ENCODE results near the gene NBDY.
A peak's percentile ranks its signal among the peaks of the same experiment; 100 is the strongest.
"Not testable (repeated sequence)": the region's sequence is repeated elsewhere in the genome, so short reads cannot be mapped to it uniquely, and the experiment has no call there.

NBDY gene

DNA sequence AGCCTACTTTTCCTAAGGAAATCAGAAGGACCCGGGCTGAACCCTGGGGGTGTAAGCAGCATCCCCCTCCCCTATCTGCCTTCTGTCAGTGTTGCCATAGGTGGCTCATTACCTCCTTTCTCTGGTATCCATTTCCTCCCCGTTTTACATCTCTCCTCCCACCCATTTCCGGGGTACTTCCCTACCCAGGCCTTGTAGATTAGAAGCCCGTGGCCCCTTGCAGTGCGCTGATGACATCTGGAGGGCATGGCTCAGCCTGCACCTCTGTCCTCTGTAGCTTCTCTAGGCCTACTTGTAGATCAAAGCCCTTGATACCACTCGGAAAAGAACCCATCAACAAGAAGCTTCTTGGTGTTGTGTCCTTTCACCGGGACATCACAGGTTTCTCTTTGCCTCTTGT, 71.8 kb downstream of the NBDY start:
- TF ChIP-seq, protein P1, sequence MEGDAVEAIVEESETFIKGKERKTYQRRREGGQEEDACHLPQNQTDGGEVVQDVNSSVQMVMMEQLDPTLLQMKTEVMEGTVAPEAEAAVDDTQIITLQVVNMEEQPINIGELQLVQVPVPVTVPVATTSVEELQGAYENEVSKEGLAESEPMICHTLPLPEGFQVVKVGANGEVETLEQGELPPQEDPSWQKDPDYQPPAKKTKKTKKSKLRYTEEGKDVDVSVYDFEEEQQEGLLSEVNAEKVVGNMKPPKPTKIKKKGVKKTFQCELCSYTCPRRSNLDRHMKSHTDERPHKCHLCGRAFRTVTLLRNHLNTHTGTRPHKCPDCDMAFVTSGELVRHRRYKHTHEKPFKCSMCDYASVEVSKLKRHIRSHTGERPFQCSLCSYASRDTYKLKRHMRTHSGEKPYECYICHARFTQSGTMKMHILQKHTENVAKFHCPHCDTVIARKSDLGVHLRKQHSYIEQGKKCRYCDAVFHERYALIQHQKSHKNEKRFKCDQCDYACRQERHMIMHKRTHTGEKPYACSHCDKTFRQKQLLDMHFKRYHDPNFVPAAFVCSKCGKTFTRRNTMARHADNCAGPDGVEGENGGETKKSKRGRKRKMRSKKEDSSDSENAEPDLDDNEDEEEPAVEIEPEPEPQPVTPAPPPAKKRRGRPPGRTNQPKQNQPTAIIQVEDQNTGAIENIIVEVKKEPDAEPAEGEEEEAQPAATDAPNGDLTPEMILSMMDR (IDR thresholded peaks at IDR 0.05; ENCODE audit: control extremely low read depth, extremely low read depth, low read depth, missing control alignments), result peak; percentile 49
- ChIA-PET CTCF (no interaction called here), POLR2A (no interaction called here)
- DNase-seq (ENCODE audit: extremely low spot score), result peak; percentile 13

- ChIA-PET POLR2A (no interaction called here), CTCF (interaction anchor here (0.7 kb wide), 1 partner anchor 176 kb away, joined by 3 read pairs; no protein-coding TSS in a partner anchor)
- TF ChIP-seq, protein P1 (IDR thresholded peaks at IDR 0.05; ENCODE audit: control extremely low read depth, extremely low read depth, low read depth, missing control alignments), result no peak
- DNase-seq (ENCODE audit: extremely low spot score), result no peak
These were observed 73.4 kb downstream of the NBDY start for GRCh38 chrX:56802428-56802827.

DNA sequence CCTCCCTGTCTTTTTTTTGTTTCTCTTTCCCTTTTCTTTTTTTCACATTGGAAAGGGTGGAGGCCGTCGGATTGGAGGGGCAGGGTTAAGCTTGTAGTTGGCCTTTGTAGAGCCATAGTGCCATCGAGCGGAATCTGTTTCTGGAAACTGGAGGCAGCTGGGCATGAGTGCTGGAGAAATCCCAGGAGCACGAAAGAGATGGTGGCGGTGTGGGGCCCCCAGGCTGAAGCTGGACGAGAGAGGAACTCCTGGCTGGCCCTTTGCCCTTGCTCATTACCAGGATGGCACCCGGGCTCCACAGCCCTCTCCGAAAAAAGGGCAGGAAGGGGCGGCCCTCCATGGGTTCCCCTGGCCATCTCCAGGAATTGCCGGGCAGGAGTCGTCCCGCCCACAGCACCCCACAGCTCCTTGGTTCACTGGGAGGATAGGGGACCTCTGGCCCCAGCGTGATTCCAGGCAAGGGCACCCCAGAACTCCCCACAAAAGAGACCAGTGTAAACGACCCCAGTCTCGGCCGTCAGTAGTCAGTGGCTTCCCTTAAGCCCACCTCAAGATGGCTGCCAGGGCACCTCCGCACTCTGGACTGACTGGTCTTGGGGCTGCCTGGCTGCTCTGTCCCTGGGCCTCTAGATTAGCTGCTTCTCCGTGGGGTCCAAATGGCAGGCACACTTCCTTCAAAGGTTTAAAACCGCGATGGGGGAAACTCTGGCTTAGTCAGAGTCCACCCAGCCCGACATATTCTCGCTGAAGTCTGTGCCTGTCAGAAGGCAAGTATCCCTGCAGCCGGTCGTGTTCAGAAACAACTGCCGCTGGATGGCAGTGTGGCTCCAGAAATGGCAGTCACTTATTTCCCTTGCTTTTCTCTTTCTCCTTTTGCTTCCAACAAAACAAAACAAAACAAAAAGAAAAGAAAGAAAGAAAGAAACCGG, 74.1 kb downstream of the NBDY start:
- TF ChIP-seq, protein P1 (IDR thresholded peaks at IDR 0.05; ENCODE audit: control extremely low read depth, extremely low read depth, low read depth, missing control alignments), result peak; percentile 41
- peak; percentile 45 for DNase-seq (ENCODE audit: extremely low spot score)
- POLR2A ChIA-PET, result no interaction called here
- CTCF ChIA-PET, result interaction anchor here (0.7 to 1.4 kb wide), 2 partner anchors 39 to 175 kb away, joined by 3 to 4 read pairs; no protein-coding TSS in a partner anchor

GRCh38 chrX:56803850-56804681, 75.0 kb downstream of the NBDY start:
- TF ChIP-seq, protein P1 (IDR thresholded peaks at IDR 0.05; ENCODE audit: control extremely low read depth, extremely low read depth, low read depth, missing control alignments), result no peak
- CTCF ChIA-PET, result interaction anchor here (0.9 to 1.4 kb wide), 2 partner anchors 40 to 171 kb away, joined by 3 to 4 read pairs; no protein-coding TSS in a partner anchor
- DNase-seq (ENCODE audit: extremely low spot score), result no peak
- POLR2A ChIA-PET, result no interaction called here

GRCh38 chrX:56804867-56805266, 75.8 kb downstream of the NBDY start:
- POLR2A ChIA-PET, result no interaction called here
- TF ChIP-seq, protein P1 (IDR thresholded peaks at IDR 0.05; ENCODE audit: control extremely low read depth, extremely low read depth, low read depth, missing control alignments), result no peak
- CTCF ChIA-PET, result interaction anchor here (0.9 to 1.4 kb wide), 2 partner anchors 41 to 170 kb away, joined by 3 to 4 read pairs; no protein-coding TSS in a partner anchor
- DNase-seq (ENCODE audit: extremely low spot score), result no peak

DNA sequence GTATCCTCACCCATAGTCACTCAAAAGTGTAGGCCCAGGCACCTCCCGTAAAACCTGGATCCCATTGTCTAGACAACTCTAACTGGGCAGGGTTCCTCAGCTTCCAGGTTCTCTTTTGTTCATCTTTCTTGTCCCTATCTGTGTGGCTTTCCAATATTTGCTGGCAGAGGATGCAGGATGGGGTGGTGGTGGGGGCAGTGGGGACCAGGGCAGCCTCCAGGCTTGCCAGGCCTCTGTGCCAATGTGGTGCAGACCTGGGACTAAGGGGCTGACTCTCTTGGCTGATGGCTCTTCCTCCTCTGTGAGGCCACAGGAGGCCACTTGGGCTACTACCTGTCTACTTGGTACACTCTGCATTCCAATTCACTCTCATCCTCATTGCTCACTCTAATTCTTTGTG, 76.4 kb downstream of the NBDY start:
- no peak for DNase-seq (ENCODE audit: extremely low spot score)
- CTCF ChIA-PET, result no interaction called here
- TF ChIP-seq, protein P1 (IDR thresholded peaks at IDR 0.05; ENCODE audit: control extremely low read depth, extremely low read depth, low read depth, missing control alignments), result no peak
- POLR2A ChIA-PET, result no interaction called here

- CTCF ChIA-PET; POLR2A ChIA-PET; DNase-seq (ENCODE audit: extremely low spot score): not testable (repeated sequence)
These were observed 77.1 kb downstream of the NBDY start for GRCh38 chrX:56806176-56806575.
